NCI-H146 treated with DMSO at 0.1 percent for 48 hours (cell line): ENCODE measurements around the gene ANXA11.

Experiments
- DNase-seq: peaks from one replicate; lab custom pipeline; 2025; ENCODE audit not compliant: unreplicated experiment; lab: John Stamatoyannopoulos, UW

The ANXA11 gene

GRCh38 chr10:80167471-80168161 lies 37.7 kb downstream of the ANXA11 start:
- DNase-seq, result no peak

GRCh38 chr10:80166581-80167470 lies 38.5 kb downstream of the ANXA11 start:
- DNase-seq, result no peak

GRCh38 chr10:80165173-80165572 lies 40.2 kb downstream of the ANXA11 start:
- DNase-seq, result no peak

GRCh38 chr10:80164596-80164995 lies 40.7 kb downstream of the ANXA11 start:
- DNase-seq, result no peak

GRCh38 chr10:80163741-80164341 lies 41.5 kb downstream of the ANXA11 start:
- DNase-seq, result no peak

- DNase-seq, result no peak
These were observed 43.8 kb downstream of the ANXA11 start for GRCh38 chr10:80161321-80162083.

GRCh38 chr10:80160361-80161320 lies 44.7 kb downstream of the ANXA11 start:
- no peak for DNase-seq

- no peak for DNase-seq
These were observed 46.0 kb downstream of the ANXA11 start for GRCh38 chr10:80159166-80159873.

- no peak for DNase-seq
These were observed 46.7 kb downstream of the ANXA11 start for GRCh38 chr10:80158598-80159127.

- no peak for DNase-seq
These were observed 47.2 kb downstream of the ANXA11 start for GRCh38 chr10:80158126-80158525.

GRCh38 chr10:80157561-80157960 lies 47.8 kb downstream of the ANXA11 start:
- DNase-seq, result no peak

GRCh38 chr10:80156216-80156615 lies 49.1 kb downstream of the ANXA11 start:
- DNase-seq, result no peak

GRCh38 chr10:80155696-80156215 lies 49.6 kb downstream of the ANXA11 start:
- no peak for DNase-seq

GRCh38 chr10:80154978-80155695 lies 50.2 kb downstream of the ANXA11 start:
- no peak for DNase-seq

GRCh38 chr10:80154626-80154977 lies 50.7 kb downstream of the ANXA11 start:
- DNase-seq, result no peak

- no peak for DNase-seq
These were observed 51.9 kb downstream of the ANXA11 start for GRCh38 chr10:80153460-80153859.

- DNase-seq, result no peak
These were observed 52.5 kb downstream of the ANXA11 start for GRCh38 chr10:80152820-80153219.

- DNase-seq, result no peak
These were observed 55.2 kb downstream of the ANXA11 start for GRCh38 chr10:80150172-80150571.
